A673 (cell line): ENCODE data around the gene CHSY3.

Experiments
- EZH2 ChIP-seq: fragments of 200-600 bp; sonication (generic); IDR thresholded peaks from 2 replicates; pipeline ENCODE4 v1.6.1; 2017; ENCODE audit warnings: borderline replicate concordance, low read depth, mild to moderate bottlenecking, mixed read lengths, antibody characterized with exemption, low read length; ENCODE audit not compliant: poor library complexity, severe bottlenecking
- TF ChIP-seq, protein P1 (sequence below): fragments of 300-800, 200-600 bp; sonication (generic); conservative IDR thresholded peaks from 2 replicates; pipeline ENCODE4 v1.5.1; 2017; ENCODE audit warnings: low read depth, mild to moderate bottlenecking, antibody characterized with exemption, low read length, moderate library complexity, mixed read lengths

DNA sequence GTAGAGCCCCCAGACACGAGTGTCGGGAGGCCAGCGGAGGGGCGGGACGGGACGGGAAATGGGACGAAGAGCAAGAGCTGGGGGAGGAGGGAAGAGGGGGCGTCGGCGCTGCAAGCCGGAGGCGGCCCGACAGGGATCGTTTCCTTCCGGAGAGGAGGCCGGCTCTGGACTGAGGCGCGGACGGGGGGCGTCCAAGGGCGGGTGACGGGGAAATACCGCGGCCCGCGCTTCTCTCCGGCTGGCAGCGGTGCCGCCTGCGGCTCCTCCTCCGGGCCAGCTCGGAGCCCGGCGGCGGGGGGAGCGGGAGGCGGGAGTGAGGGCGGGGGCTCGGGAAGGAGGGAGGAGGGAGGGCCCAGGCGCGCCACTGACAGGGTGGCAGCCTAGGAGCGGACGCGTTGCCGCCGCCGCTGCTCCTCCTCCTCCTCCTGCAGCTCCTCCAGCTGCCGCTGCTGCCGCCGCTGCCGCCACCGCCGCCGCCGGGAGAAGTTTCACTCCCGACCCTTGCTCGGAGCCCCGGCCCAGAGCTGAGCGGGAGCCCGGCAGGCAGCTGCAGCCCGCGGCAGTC lies at the start of gene CHSY3:
- TF ChIP-seq, protein P1, sequence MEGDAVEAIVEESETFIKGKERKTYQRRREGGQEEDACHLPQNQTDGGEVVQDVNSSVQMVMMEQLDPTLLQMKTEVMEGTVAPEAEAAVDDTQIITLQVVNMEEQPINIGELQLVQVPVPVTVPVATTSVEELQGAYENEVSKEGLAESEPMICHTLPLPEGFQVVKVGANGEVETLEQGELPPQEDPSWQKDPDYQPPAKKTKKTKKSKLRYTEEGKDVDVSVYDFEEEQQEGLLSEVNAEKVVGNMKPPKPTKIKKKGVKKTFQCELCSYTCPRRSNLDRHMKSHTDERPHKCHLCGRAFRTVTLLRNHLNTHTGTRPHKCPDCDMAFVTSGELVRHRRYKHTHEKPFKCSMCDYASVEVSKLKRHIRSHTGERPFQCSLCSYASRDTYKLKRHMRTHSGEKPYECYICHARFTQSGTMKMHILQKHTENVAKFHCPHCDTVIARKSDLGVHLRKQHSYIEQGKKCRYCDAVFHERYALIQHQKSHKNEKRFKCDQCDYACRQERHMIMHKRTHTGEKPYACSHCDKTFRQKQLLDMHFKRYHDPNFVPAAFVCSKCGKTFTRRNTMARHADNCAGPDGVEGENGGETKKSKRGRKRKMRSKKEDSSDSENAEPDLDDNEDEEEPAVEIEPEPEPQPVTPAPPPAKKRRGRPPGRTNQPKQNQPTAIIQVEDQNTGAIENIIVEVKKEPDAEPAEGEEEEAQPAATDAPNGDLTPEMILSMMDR: no peak
- no peak for TF ChIP-seq EZH2
